ENCODE results near the gene OVAAL. TPM values are rescaled to one million over a fixed set of nuclear protein-coding genes. Genes with fewer than 3 reads are reported as not detected.

Gene OVAAL
- total and polyA plus RNA-seq, 2 of the 4 experiments (the other 2 are of a cell fraction), result not detected

GRCh38 chr1:180539136-180539535 is 19.6 kb upstream of the OVAAL start:
- H4K20me1 ChIP-seq (ENCODE audit: insufficient read depth, low read length), result no peaks in the 10 kb centered on the region
- CTCF ChIA-PET, result interaction anchor here (1.2 kb wide), 1 partner anchor 323 kb away, joined by 3 read pairs; no protein-coding TSS in a partner anchor
- H2BK20ac ChIP-seq (ENCODE audit: low read depth, low read length), result no peak overlapping the region
- H2AK5ac ChIP-seq (ENCODE audit: low read depth, low read length), result no peak overlapping the region
- intact Hi-C loops (cut with micrococcal nuclease), result no loop called here
- H3K79me1 ChIP-seq (ENCODE audit: low read depth in 1 of 2, low read length in 2 of 2), result no peaks in the 10 kb centered on the region
- H3K4me2 ChIP-seq (ENCODE audit: low read depth, low read length), result no peak overlapping the region
- H2BK120ac ChIP-seq (ENCODE audit: low read depth, low read length), result no peak overlapping the region
- H3K14ac ChIP-seq (replicated peaks; ENCODE audit: low read depth, low read length), result no peak overlapping the region
- H2AFZ ChIP-seq (replicated peaks; ENCODE audit: low read length, poor library complexity), result no peak overlapping the region
- ATAC-seq (ENCODE audit: low read depth) (no peak), DNase-seq (no peak)
- H4K8ac ChIP-seq (ENCODE audit: low read depth in 2 of 2, low read length in 2 of 2), result no peak overlapping the region
- H3K9me1 ChIP-seq (ENCODE audit: insufficient read depth, low read length), result peaks cover 6% of the 10 kb centered on the region; the same call in 1 of the 2 replicates
- dilution Hi-C loops (cut with HindIII; ENCODE audit: low sequenced_read_pairs, unreplicated experiment), result no loop called here
- H3K18ac ChIP-seq (ENCODE audit: low read depth, low read length), result no peak overlapping the region
- no peak overlapping the region for H3K23ac ChIP-seq (ENCODE audit: low read depth, low read length)
- WGBS, 2 experiments (ENCODE audit: extremely low coverage in 2 of 2, insufficient read length in 1 of 2), result no CpG with 5 or more reads among the region's 7 CpGs
- H3K56ac ChIP-seq (ENCODE audit: extremely low read depth, insufficient read depth, low read length), result no peak overlapping the region
- H3K27ac ChIP-seq (ENCODE audit: insufficient read depth, low read length), result no peak overlapping the region
- no peak overlapping the region for H4K5ac ChIP-seq (ENCODE audit: low read depth, low read length)
- no peak overlapping the region for H2BK15ac ChIP-seq (ENCODE audit: low read depth, low read length)
- no TSS peak for BruUV-seq (replicated peaks)
- no peaks in the 10 kb centered on the region for H3K9me3 ChIP-seq (ENCODE audit: control insufficient read depth, insufficient read depth, low read length)
- H3K4ac ChIP-seq (ENCODE audit: low read depth, low read length), result no peak overlapping the region
- H4K91ac ChIP-seq (ENCODE audit: insufficient read depth, low read depth, low read length), result no peak overlapping the region
- H3K4me3 ChIP-seq (ENCODE audit: insufficient read depth, low read depth, low read length), result no peak overlapping the region
- H3K4me1 ChIP-seq (ENCODE audit: control insufficient read depth, insufficient read depth, low read length), result peaks cover 8% of the 10 kb centered on the region
- TF ChIP-seq FOS (IDR thresholded peaks at IDR 0.05; ENCODE audit: low read depth, low read length) (no peak), CEBPB (IDR thresholded peaks at IDR 0.05; ENCODE audit: low read depth, low read length) (no peak), RAD21 (IDR thresholded peaks at IDR 0.05; ENCODE audit: low read length) (no peak), RCOR1 (IDR thresholded peaks at IDR 0.05; ENCODE audit: insufficient replicate concordance, low read length) (no peak), CHD1 (IDR thresholded peaks at IDR 0.05; ENCODE audit: low read depth, low read length) (no peak)
- no peak overlapping the region for H3K9ac ChIP-seq (ENCODE audit: low read depth, low read length)
- no peaks in the 10 kb centered on the region for H3K36me3 ChIP-seq (ENCODE audit: control insufficient read depth, insufficient read depth, low read length)
- no peak overlapping the region for H2BK5ac ChIP-seq (ENCODE audit: low read depth, low read length, poor library complexity, severe bottlenecking)
- H2AK9ac ChIP-seq (replicated peaks; ENCODE audit: low read depth, low read length, poor library complexity), result no peak overlapping the region
- POLR2A ChIA-PET (ENCODE audit: unreplicated experiment), result no interaction called here
- H3K27me3 ChIP-seq (ENCODE audit: control insufficient read depth, insufficient read depth, low read length), result 0 out of 2 replicates have a peak, but pooled peaks cover 2% of the 10 kb centered on the region
- in situ Hi-C loops (cut with MboI; ENCODE audit: low sequenced_read_pairs), result loop anchor here (5.0 kb wide), 2 partner anchors 88 to 323 kb away; no protein-coding TSS in a partner anchor

All from IMR-90 (cell line).